Neural progenitor cell (in vitro differentiated cells): ENCODE data around the gene IGFN1. TPM values are rescaled to one million over a fixed set of nuclear protein-coding genes. Genes with fewer than 3 reads are reported as not detected.

ENCODE experiments used
- DNase-seq: peaks from one replicate; pipeline ENCODE4 v3.0.0-alpha.2; 2016; ENCODE audit warnings: low spot score
- H2AFZ ChIP-seq: fragments of 200-600 bp; sonication (generic); replicated peaks from 2 replicates; pipeline ENCODE4 v1.6.1; 2016; ENCODE audit warnings: antibody characterized with exemption
- H3F3A ChIP-seq: fragments of 200-600 bp; sonication (generic); 2 replicates; pipeline ENCODE4 v1.6.1; 2016; ENCODE audit warnings: antibody characterized with exemption, low read depth
- H3K27ac ChIP-seq: fragments of 200-600 bp; sonication (generic); 2 replicates; pipeline ENCODE4 v1.5.1; 2016; ENCODE audit warnings: mild to moderate bottlenecking
- H3K27me3 ChIP-seq: fragments of 200-600 bp; sonication (generic); 2 replicates; pipeline ENCODE4 v1.6.1; 2016; ENCODE audit warnings: mild to moderate bottlenecking, moderate library complexity
- H3K36me3 ChIP-seq: fragments of 200-600 bp; sonication (generic); 2 replicates; pipeline ENCODE4 v1.5.1; 2016
- H3K4me1 ChIP-seq: fragments of 200-600 bp; sonication (generic); 2 replicates; pipeline ENCODE4 v1.6.1; 2016; ENCODE audit warnings: mixed run types
- H3K4me2 ChIP-seq: fragments of 200-600 bp; sonication (generic); 2 replicates; pipeline ENCODE4 v1.6.1; 2016
- H3K4me3 ChIP-seq: fragments of 200-600 bp; sonication (generic); 2 replicates; pipeline ENCODE4 v1.5.1; 2016
- H3K79me2 ChIP-seq: fragments of 200-600 bp; sonication (generic); 2 replicates; pipeline ENCODE4 v1.6.1; 2016; ENCODE audit warnings: low read depth
- H3K9ac ChIP-seq: fragments of 200-600 bp; sonication (generic); 2 replicates; pipeline ENCODE4 v1.6.1; 2016
- H3K9me3 ChIP-seq: fragments of 200-600 bp; sonication (generic); 2 replicates; pipeline ENCODE4 v1.5.1; 2016; ENCODE audit warnings: low read depth
- H4K20me1 ChIP-seq: fragments of 200-600 bp; sonication (generic); 2 replicates; pipeline ENCODE4 v1.6.1; 2016; ENCODE audit warnings: low read depth
- H3K27ac Mint-ChIP-seq: 3 replicates; pipeline ENCODE4 v1.8.0; 2021; ENCODE audit warnings: mixed read lengths
- H3K27me3 Mint-ChIP-seq: 2 replicates; pipeline ENCODE4 v1.8.0; 2022; ENCODE audit warnings: low read depth, mild to moderate bottlenecking, inconsistent platforms, moderate library complexity, mixed read lengths; ENCODE audit not compliant: insufficient read depth
- H3K36me3 Mint-ChIP-seq: 3 replicates; pipeline ENCODE4 v1.8.0; 2021; ENCODE audit warnings: mixed read lengths
- H3K4me1 Mint-ChIP-seq: 3 replicates; pipeline ENCODE4 v1.8.0; 2021; ENCODE audit warnings: mixed read lengths
- H3K4me3 Mint-ChIP-seq: 3 replicates; pipeline ENCODE4 v1.8.0; 2021; ENCODE audit warnings: mild to moderate bottlenecking, moderate library complexity, mixed read lengths
- H3K9me3 Mint-ChIP-seq: 3 replicates; pipeline ENCODE4 v1.8.0; 2020; ENCODE audit warnings: mixed read lengths
- CTCF ChIP-seq: fragments of 200-600 bp; sonication (generic); IDR thresholded peaks from 2 replicates; pipeline ENCODE4 v1.5.1; 2017; ENCODE audit warnings: antibody characterized with exemption, mild to moderate bottlenecking
- EZH2 ChIP-seq: fragments of 200-600 bp; sonication (generic); IDR thresholded peaks from 2 replicates; pipeline ENCODE4 v1.6.1; 2017; ENCODE audit warnings: antibody characterized with exemption, mild to moderate bottlenecking, moderate library complexity
- EZH2phosphoT487 ChIP-seq: fragments of 200-600 bp; sonication (generic); IDR thresholded peaks from 2 replicates; pipeline ENCODE4 v1.6.1; 2017; ENCODE audit warnings: antibody characterized with exemption
- total RNA-seq: library from RNA; depleted of rRNA; stranded (reverse); fragments of >200 nt; gene quantifications from 2 replicates; pipeline ENCODE4 v1.2.3, GENCODE V29; 2015; ENCODE audit warnings: low replicate concordance

The IGFN1 gene
- total RNA-seq, 1 donor from 2014 or later = not detected

GRCh38 chr1:201181726-201182125 is 8.9 kb upstream of the IGFN1 start:
- Histone ChIP-seq H3K9ac (no peak overlapping the region), H3F3A (no peaks in the 10 kb centered on the region), H3K27me3 (no peaks in the 10 kb centered on the region), H4K20me1 (no peaks in the 10 kb centered on the region), H3K36me3 (no peaks in the 10 kb centered on the region), H3K4me3 (no peak overlapping the region), H3K79me2 (no peaks in the 10 kb centered on the region), H3K9me3 (no peaks in the 10 kb centered on the region), H2AFZ (no peak overlapping the region), H3K27ac (no peak overlapping the region), H3K4me1 (no peaks in the 10 kb centered on the region), H3K4me2 (no peak overlapping the region)
- Mint-ChIP-seq H3K4me3 (no peak overlapping the region), H3K36me3 (no peaks in the 10 kb centered on the region), H3K27me3 (peaks cover 21% of the 10 kb centered on the region), H3K27ac (no peak overlapping the region), H3K4me1 (peaks cover 12% of the 10 kb centered on the region), H3K9me3 (peaks cover 8% of the 10 kb centered on the region)
- no peak for DNase-seq
- no peak for TF ChIP-seq EZH2
- no peak for TF ChIP-seq CTCF
- no peak for TF ChIP-seq EZH2phosphoT487

GRCh38 chr1:201183209-201183608 is 7.4 kb upstream of the IGFN1 start:
- TF ChIP-seq CTCF = no peak
- TF ChIP-seq EZH2 = no peak
- DNase-seq = no peak
- H3K36me3 ChIP-seq = no peaks in the 10 kb centered on the region
- H3K4me3 ChIP-seq = no peak overlapping the region
- H3K9me3 ChIP-seq = no peaks in the 10 kb centered on the region
- Mint-ChIP-seq H3K4me3 (no peak overlapping the region), H3K27me3 (peaks cover 16% of the 10 kb centered on the region), H3K4me1 (peaks cover 12% of the 10 kb centered on the region), H3K27ac (no peak overlapping the region), H3K36me3 (no peaks in the 10 kb centered on the region), H3K9me3 (peaks cover 8% of the 10 kb centered on the region)
- H3K79me2 ChIP-seq = no peaks in the 10 kb centered on the region
- H3K27ac ChIP-seq = no peak overlapping the region
- no peak overlapping the region for H2AFZ ChIP-seq
- H3F3A ChIP-seq = no peaks in the 10 kb centered on the region
- H3K4me1 ChIP-seq = no peaks in the 10 kb centered on the region
- no peaks in the 10 kb centered on the region for H4K20me1 ChIP-seq
- H3K4me2 ChIP-seq = no peak overlapping the region
- H3K9ac ChIP-seq = no peak overlapping the region
- no peaks in the 10 kb centered on the region for H3K27me3 ChIP-seq

GRCh38 chr1:201183753-201184152 is 6.9 kb upstream of the IGFN1 start:
- no peak for DNase-seq
- peaks cover 12% of the 10 kb centered on the region for H3K4me1 Mint-ChIP-seq
- H3K9me3 Mint-ChIP-seq = peaks cover 7% of the 10 kb centered on the region
- Histone ChIP-seq H2AFZ (no peak overlapping the region), H3K79me2 (no peaks in the 10 kb centered on the region), H3K9me3 (no peaks in the 10 kb centered on the region), H3K27me3 (no peaks in the 10 kb centered on the region), H3K36me3 (no peaks in the 10 kb centered on the region), H3K27ac (no peak overlapping the region), H3K9ac (no peak overlapping the region), H3F3A (no peaks in the 10 kb centered on the region), H4K20me1 (no peaks in the 10 kb centered on the region), H3K4me1 (no peaks in the 10 kb centered on the region), H3K4me3 (no peak overlapping the region), H3K4me2 (no peak overlapping the region)
- no peak overlapping the region for H3K4me3 Mint-ChIP-seq
- TF ChIP-seq EZH2 (no peak), EZH2phosphoT487 (no peak), CTCF (no peak)
- H3K36me3 Mint-ChIP-seq = no peaks in the 10 kb centered on the region
- H3K27ac Mint-ChIP-seq = no peak overlapping the region
- peaks cover 12% of the 10 kb centered on the region for H3K27me3 Mint-ChIP-seq
